Epithelial cell of proximal tubule (primary cell): ENCODE measurements around the gene NR1D1. TPM values are rescaled to one million over a fixed set of nuclear protein-coding genes. Genes with fewer than 3 reads are reported as not detected.
A peak's percentile ranks its signal among the peaks of the same experiment; 100 is the strongest.

Experiments used
- DNase-seq: peaks from one replicate; pipeline ENCODE4 v3.0.0-alpha.2; 2011; ENCODE audit warnings: low read depth
- H3K4me3 ChIP-seq: 2 replicates; pipeline ENCODE4 v1.5.1; 2011; ENCODE audit warnings: low read depth, mild to moderate bottlenecking, low read length
- CTCF ChIP-seq: conservative IDR thresholded peaks from 2 replicates; pipeline ENCODE4 v1.5.1; 2012; ENCODE audit warnings: low read depth, mild to moderate bottlenecking, low read length
- total RNA-seq: library from RNA; depleted of rRNA; stranded (reverse); fragments of >200 nt; gene quantifications from 2 replicates; pipeline ENCODE4 v1.2.3, GENCODE V29; 2015

Gene NR1D1
- total RNA-seq, 1 donor from 2014 or later = 0.40 TPM

- no peak for DNase-seq
- TF ChIP-seq CTCF = peak; percentile 82
- H3K4me3 ChIP-seq = no peak overlapping the region
Observed at GRCh38 chr17:40086150-40087044, 14.0 kb downstream of the NR1D1 start.

- no peak for DNase-seq
- TF ChIP-seq CTCF = no peak
- H3K4me3 ChIP-seq = no peak overlapping the region
Observed at GRCh38 chr17:40084477-40084876, 15.9 kb downstream of the NR1D1 start.

GRCh38 chr17:40079545-40079944 is 20.8 kb downstream of the NR1D1 start:
- no peak for TF ChIP-seq CTCF
- DNase-seq = no peak
- H3K4me3 ChIP-seq = no peak overlapping the region

- TF ChIP-seq CTCF = no peak
- no peak for DNase-seq
- no peak overlapping the region for H3K4me3 ChIP-seq
Observed at GRCh38 chr17:40076591-40076990, 23.8 kb downstream of the NR1D1 start.

- no peak for TF ChIP-seq CTCF
- DNase-seq = no peak
- H3K4me3 ChIP-seq = no peak overlapping the region
Observed at GRCh38 chr17:40075942-40076498, 24.4 kb downstream of the NR1D1 start.

GRCh38 chr17:40075201-40075941 is 25.0 kb downstream of the NR1D1 start:
- no peak for DNase-seq

More at GRCh38 chr17:40075201-40075941, 25.0 kb downstream of the NR1D1 start:
- H3K4me3 ChIP-seq = no peak overlapping the region
- peak; percentile 93 for TF ChIP-seq CTCF
